OCI-LY1 (cell line): Measurements from ENCODE around the gene TAF3.

Experiments
- H2AFZ ChIP-seq: fragments of 200-600 bp; sonication (generic), shearing (Covaris generic); 2 replicates; pipeline ENCODE4 v1.6.0; 2014; ENCODE audit warnings: antibody characterized with exemption, mild to moderate bottlenecking, low read length
- H3F3A ChIP-seq: fragments of 200-600 bp; sonication (generic), shearing (Covaris generic); 2 replicates; pipeline ENCODE4 v1.6.0; 2014; ENCODE audit warnings: mild to moderate bottlenecking, antibody characterized with exemption, low read length, moderate library complexity; ENCODE audit not compliant: insufficient read depth
- H3K27ac ChIP-seq: fragments of 200-600 bp; sonication (generic); 2 replicates; pipeline ENCODE4 v1.5.1; 2014; ENCODE audit warnings: low read length, mixed run types, mild to moderate bottlenecking, low read depth; ENCODE audit not compliant: poor library complexity, severe bottlenecking
- H3K27me3 ChIP-seq: fragments of 200-600 bp; sonication (generic); 2 replicates; pipeline ENCODE4 v1.6.0; 2014; ENCODE audit warnings: antibody characterized with exemption, mild to moderate bottlenecking, low read length, moderate library complexity; ENCODE audit not compliant: insufficient read depth
- H3K36me3 ChIP-seq: fragments of 200-600 bp; sonication (generic); 2 replicates; pipeline ENCODE4 v1.6.1; 2014; ENCODE audit warnings: mild to moderate bottlenecking, antibody characterized with exemption, low read length, moderate library complexity, mixed read lengths; ENCODE audit not compliant: insufficient read depth
- H3K4me1 ChIP-seq: fragments of 200-600 bp; sonication (generic); 2 replicates; pipeline ENCODE4 v1.5.1; 2014; ENCODE audit warnings: mild to moderate bottlenecking, low read length, moderate library complexity; ENCODE audit not compliant: insufficient read depth, severe bottlenecking
- H3K4me2 ChIP-seq: fragments of 200-600 bp; sonication (generic), shearing (Covaris generic); 2 replicates; pipeline ENCODE4 v1.6.1; 2014; ENCODE audit warnings: low read length
- H3K4me3 ChIP-seq: fragments of 200-600 bp; sonication (generic); 2 replicates; pipeline ENCODE4 v1.5.1; 2014; ENCODE audit warnings: low read length, low read depth, mild to moderate bottlenecking, mixed read lengths; ENCODE audit not compliant: poor library complexity, severe bottlenecking
- H3K79me2 ChIP-seq: fragments of 200-600 bp; shearing (Covaris generic); 2 replicates; pipeline ENCODE4 v1.6.1; 2016; ENCODE audit warnings: mixed run types, low read length, mixed read lengths; ENCODE audit not compliant: insufficient read depth
- H3K9ac ChIP-seq: fragments of 200-600 bp; sonication (generic), shearing (Covaris generic); 2 replicates; pipeline ENCODE4 v1.6.1; 2014; ENCODE audit warnings: mild to moderate bottlenecking, low read length, mixed read lengths
- H3K9me2 ChIP-seq: fragments of 200-600 bp; sonication (generic), shearing (Covaris generic); 2 replicates; pipeline ENCODE4 v1.6.1; 2014; ENCODE audit warnings: low read depth, mild to moderate bottlenecking, low read length, mixed read lengths
- H3K9me3 ChIP-seq: fragments of 200-600 bp; shearing (Covaris generic); 2 replicates; pipeline ENCODE4 v1.6.1; 2014; ENCODE audit warnings: low read length, mixed read lengths
- H4K20me1 ChIP-seq: fragments of 200-600 bp; sonication (generic), shearing (Covaris generic); 2 replicates; pipeline ENCODE4 v1.6.0; 2016; ENCODE audit warnings: mild to moderate bottlenecking, low read length; ENCODE audit not compliant: insufficient read depth
- EZH2 ChIP-seq: fragments of 200-600 bp; sonication (generic), shearing (Covaris generic); IDR thresholded peaks from 2 replicates; pipeline ENCODE4 v1.8.0; 2017; ENCODE audit warnings: borderline replicate concordance, mixed run types, mild to moderate bottlenecking, antibody characterized with exemption, low read length, moderate library complexity, mixed read lengths
- TF ChIP-seq, protein P1 (sequence below): fragments of 200-600 bp; sonication (generic), shearing (Covaris generic); IDR thresholded peaks from 2 replicates; pipeline ENCODE4 v1.5.1; 2017; ENCODE audit warnings: mild to moderate bottlenecking, antibody characterized with exemption, low read length, moderate library complexity, mixed read lengths

TAF3 gene

GRCh38 chr10:7802606-7803005 lies 15.7 kb upstream of the TAF3 start:
- Histone ChIP-seq H3K27ac (no peak overlapping the region), H3K9ac (no peak overlapping the region), H2AFZ (no peak overlapping the region), H3K9me2 (no peaks in the 10 kb centered on the region), H3K4me3 (no peak overlapping the region), H3K4me1 (no peaks in the 10 kb centered on the region), H4K20me1 (no peaks in the 10 kb centered on the region), H3K27me3 (no peaks in the 10 kb centered on the region), H3K9me3 (no peaks in the 10 kb centered on the region), H3K4me2 (no peak overlapping the region), H3K79me2 (no peaks in the 10 kb centered on the region), H3K36me3 (peaks cover 84% of the 10 kb centered on the region), H3F3A (no peaks in the 10 kb centered on the region)
- TF ChIP-seq, protein P1, sequence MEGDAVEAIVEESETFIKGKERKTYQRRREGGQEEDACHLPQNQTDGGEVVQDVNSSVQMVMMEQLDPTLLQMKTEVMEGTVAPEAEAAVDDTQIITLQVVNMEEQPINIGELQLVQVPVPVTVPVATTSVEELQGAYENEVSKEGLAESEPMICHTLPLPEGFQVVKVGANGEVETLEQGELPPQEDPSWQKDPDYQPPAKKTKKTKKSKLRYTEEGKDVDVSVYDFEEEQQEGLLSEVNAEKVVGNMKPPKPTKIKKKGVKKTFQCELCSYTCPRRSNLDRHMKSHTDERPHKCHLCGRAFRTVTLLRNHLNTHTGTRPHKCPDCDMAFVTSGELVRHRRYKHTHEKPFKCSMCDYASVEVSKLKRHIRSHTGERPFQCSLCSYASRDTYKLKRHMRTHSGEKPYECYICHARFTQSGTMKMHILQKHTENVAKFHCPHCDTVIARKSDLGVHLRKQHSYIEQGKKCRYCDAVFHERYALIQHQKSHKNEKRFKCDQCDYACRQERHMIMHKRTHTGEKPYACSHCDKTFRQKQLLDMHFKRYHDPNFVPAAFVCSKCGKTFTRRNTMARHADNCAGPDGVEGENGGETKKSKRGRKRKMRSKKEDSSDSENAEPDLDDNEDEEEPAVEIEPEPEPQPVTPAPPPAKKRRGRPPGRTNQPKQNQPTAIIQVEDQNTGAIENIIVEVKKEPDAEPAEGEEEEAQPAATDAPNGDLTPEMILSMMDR = no peak
- no peak for TF ChIP-seq EZH2

DNA sequence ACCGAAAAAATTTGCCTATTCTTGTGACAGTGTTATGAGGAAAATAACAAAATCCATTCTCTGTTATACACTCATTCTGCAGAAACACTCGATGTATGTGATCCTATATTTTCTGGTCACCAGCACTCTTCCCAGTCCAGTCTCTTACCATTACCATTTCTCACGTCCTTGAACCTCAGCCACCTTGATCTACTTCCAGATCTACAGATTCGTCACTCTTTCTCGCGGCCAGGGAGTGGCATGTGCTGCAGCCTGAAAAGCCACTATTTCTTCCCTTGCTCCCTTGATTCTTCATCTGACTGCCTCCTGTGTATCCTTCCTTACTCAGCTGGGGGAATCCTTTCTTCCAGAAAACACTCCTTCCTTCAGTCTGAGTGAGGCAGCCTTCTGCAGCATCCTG lies 14.1 kb upstream of the TAF3 start:
- Histone ChIP-seq H3K27me3 (no peaks in the 10 kb centered on the region), H3K9me2 (no peaks in the 10 kb centered on the region), H3F3A (no peaks in the 10 kb centered on the region), H4K20me1 (no peaks in the 10 kb centered on the region), H3K4me3 (no peak overlapping the region), H3K79me2 (no peaks in the 10 kb centered on the region), H3K4me2 (no peak overlapping the region), H3K36me3 (peaks cover 76% of the 10 kb centered on the region), H3K27ac (no peak overlapping the region), H2AFZ (no peak overlapping the region), H3K9me3 (no peaks in the 10 kb centered on the region), H3K9ac (no peak overlapping the region), H3K4me1 (no peaks in the 10 kb centered on the region)
- TF ChIP-seq EZH2 = no peak
- TF ChIP-seq, protein P1 = no peak

DNA sequence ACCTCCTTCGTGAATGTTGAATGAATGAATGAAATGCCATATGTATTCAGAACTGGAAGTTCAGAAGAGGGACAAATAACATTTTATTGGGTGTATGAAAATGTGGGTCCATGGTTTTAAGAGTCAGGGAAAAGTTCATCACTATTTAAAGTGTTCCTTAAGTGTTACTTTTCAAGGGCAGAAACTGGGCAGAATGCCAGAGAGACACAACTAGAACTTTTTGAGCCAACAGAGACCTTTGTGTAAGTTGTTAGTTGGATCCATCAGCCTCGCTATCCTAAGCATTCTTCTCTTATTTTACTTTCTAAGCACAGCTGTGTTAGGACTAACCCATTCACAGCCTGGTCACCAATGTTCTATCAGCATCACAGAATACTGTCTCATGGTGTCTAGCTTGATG lies 13.6 kb upstream of the TAF3 start:
- Histone ChIP-seq H3K36me3 (peaks cover 71% of the 10 kb centered on the region), H3K27me3 (no peaks in the 10 kb centered on the region), H3K4me3 (no peak overlapping the region)

More for the DNA sequence above, 13.6 kb upstream of the TAF3 start:
- Histone ChIP-seq H4K20me1 (no peaks in the 10 kb centered on the region), H3K27ac (no peak overlapping the region), H3K9ac (no peak overlapping the region), H2AFZ (no peak overlapping the region), H3K79me2 (no peaks in the 10 kb centered on the region), H3K4me1 (no peaks in the 10 kb centered on the region), H3K9me3 (no peaks in the 10 kb centered on the region), H3F3A (no peaks in the 10 kb centered on the region), H3K9me2 (no peaks in the 10 kb centered on the region), H3K4me2 (no peak overlapping the region)
- TF ChIP-seq EZH2 = no peak
- TF ChIP-seq, protein P1 = no peak
